Caco-2 (cell line): ENCODE data around the gene SSMEM1. TPM values are rescaled to one million over a fixed set of nuclear protein-coding genes. Genes with fewer than 3 reads are reported as not detected.

ENCODE experiments used
- BruUV-seq: library from RNA; stranded (reverse); fragments of 400-500 nt; replicated peaks from 2 replicates; lab custom pipeline; 2021; lab: Mats Ljungman, UMichigan
- CTCF ChIA-PET: fragments of 300-600 bp; sonication (Branson Sonifier 250); formaldehyde crosslinking; loops from one replicate; lab custom pipeline; 2022; ENCODE audit warnings: antibody characterized with exemption; lab: Charles Lee
- POLR2A ChIA-PET: fragments of 300-600 bp; sonication (Branson Sonifier 250); formaldehyde crosslinking; loops from one replicate; lab custom pipeline; 2022; ENCODE audit warnings: antibody characterized with exemption; lab: Charles Lee
- DNase-seq, 2 experiments: peaks; one replicate each; pipeline versions ENCODE4 v3.0.0 to v3.0.0-alpha.2; 2020 to 2022
- H3K27me3 ChIP-seq: replicated peaks from 2 replicates; pipeline ENCODE4 v1.6.0; 2011; ENCODE audit warnings: low read length; ENCODE audit not compliant: control insufficient read depth, insufficient read depth
- H3K36me3 ChIP-seq: 2 replicates; pipeline ENCODE4 v1.5.1; 2011; ENCODE audit warnings: low read length; ENCODE audit not compliant: control insufficient read depth, insufficient read depth
- H3K4me1 ChIP-seq: fragments of 250-450 bp; sonication (Bioruptor Pico); 2 replicates; pipeline ENCODE4 v1.5.1; 2020; ENCODE audit warnings: mild to moderate bottlenecking
- H3K4me3 ChIP-seq: 2 replicates; pipeline ENCODE4 v1.5.1; 2011; ENCODE audit warnings: low read depth, mild to moderate bottlenecking, control low read depth, low read length
- H3K9me3 ChIP-seq: fragments of 250-450 bp; sonication (Bioruptor Pico); 2 replicates; pipeline ENCODE4 v1.5.1; 2020; ENCODE audit warnings: mild to moderate bottlenecking, moderate library complexity
- H3K27ac Mint-ChIP-seq: one replicate; pipeline ENCODE4 v1.8.0; 2022; ENCODE audit warnings: mixed read lengths; ENCODE audit not compliant: unreplicated experiment
- H3K27me3 Mint-ChIP-seq: one replicate; pipeline ENCODE4 v1.8.0; 2022; ENCODE audit warnings: mixed read lengths; ENCODE audit not compliant: insufficient read depth, unreplicated experiment
- H3K36me3 Mint-ChIP-seq: one replicate; pipeline ENCODE4 v1.8.0; 2022; ENCODE audit warnings: mild to moderate bottlenecking, mixed read lengths; ENCODE audit not compliant: insufficient read depth, unreplicated experiment
- H3K4me1 Mint-ChIP-seq: one replicate; pipeline ENCODE4 v1.8.0; 2022; ENCODE audit warnings: low read depth, mixed read lengths; ENCODE audit not compliant: unreplicated experiment
- H3K4me3 Mint-ChIP-seq: one replicate; pipeline ENCODE4 v1.8.0; 2022; ENCODE audit warnings: mild to moderate bottlenecking, moderate library complexity, mixed read lengths; ENCODE audit not compliant: unreplicated experiment
- H3K9me3 Mint-ChIP-seq: one replicate; pipeline ENCODE4 v1.8.0; 2022; ENCODE audit warnings: mixed read lengths; ENCODE audit not compliant: unreplicated experiment
- intact Hi-C: fragments of 100-400 bp; cut with micrococcal nuclease; formaldehyde crosslinking; loops from one replicate; pipeline ENCODE4 v1.10.0; 2022; ENCODE audit not compliant: unreplicated experiment
- total RNA-seq: library from RNA; stranded (reverse); gene quantifications from 2 replicates; pipeline ENCODE4 v1.2.3, GENCODE V29; 2022
- TF ChIP-seq, protein P1 (sequence below), 2 experiments: fragments of 200-600 bp in 1 of 2; IDR thresholded peaks; 1 replicate in 1 of 2; 2 replicates in 1 of 2; pipeline versions ENCODE4 v1.5.1 to v1.8.0; 2011 to 2022; ENCODE audit warnings: antibody characterized with exemption in 1 of 2, control low read depth in 1 of 2, inconsistent platforms in 1 of 2, low read depth in 1 of 2, low read length in 1 of 2, mild to moderate bottlenecking in 1 of 2, moderate library complexity in 1 of 2; ENCODE audit not compliant: insufficient read depth in 1 of 2, severe bottlenecking in 1 of 2, unreplicated experiment in 1 of 2

The SSMEM1 gene
- total RNA-seq, 1 experiment from 2014 or later, result not detected

DNA sequence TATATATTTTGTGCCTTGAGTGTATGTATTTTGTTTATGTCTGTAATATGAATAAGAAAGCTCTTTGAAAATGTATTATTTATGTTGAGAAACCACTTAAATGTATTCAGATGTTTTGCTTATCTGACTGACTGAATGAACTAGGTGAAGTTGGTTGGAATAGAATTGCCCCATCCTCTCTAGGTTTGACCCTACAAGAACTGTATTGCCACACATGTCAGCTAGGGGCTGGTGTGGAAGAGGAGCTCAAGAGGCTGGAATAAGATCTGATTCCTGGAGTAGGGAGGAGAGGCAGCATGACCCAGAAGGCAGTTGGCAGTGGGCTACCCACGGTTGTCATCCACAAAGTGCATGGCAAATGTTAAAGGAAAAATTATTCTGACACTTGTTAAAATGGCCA is 9.1 kb downstream of the SSMEM1 start:
- intact Hi-C loops, result no loop called here
- Mint-ChIP-seq H3K9me3 (no peaks in the 10 kb centered on the region), H3K36me3 (no peaks in the 10 kb centered on the region), H3K27ac (no peak overlapping the region), H3K4me3 (no peak overlapping the region), H3K27me3 (no peaks in the 10 kb centered on the region), H3K4me1 (no peaks in the 10 kb centered on the region)
- ChIA-PET CTCF (interaction anchor here (0.7 kb wide), 1 partner anchor 355 kb away, joined by 3 read pairs; no protein-coding TSS in a partner anchor), POLR2A (no interaction called here)
- H3K4me1 ChIP-seq, result no peaks in the 10 kb centered on the region
- no peaks in the 10 kb centered on the region for H3K27me3 ChIP-seq
- no peaks in the 10 kb centered on the region for H3K36me3 ChIP-seq
- no peaks in the 10 kb centered on the region for H3K9me3 ChIP-seq
- no peak overlapping the region for H3K4me3 ChIP-seq
- TF ChIP-seq, protein P1, sequence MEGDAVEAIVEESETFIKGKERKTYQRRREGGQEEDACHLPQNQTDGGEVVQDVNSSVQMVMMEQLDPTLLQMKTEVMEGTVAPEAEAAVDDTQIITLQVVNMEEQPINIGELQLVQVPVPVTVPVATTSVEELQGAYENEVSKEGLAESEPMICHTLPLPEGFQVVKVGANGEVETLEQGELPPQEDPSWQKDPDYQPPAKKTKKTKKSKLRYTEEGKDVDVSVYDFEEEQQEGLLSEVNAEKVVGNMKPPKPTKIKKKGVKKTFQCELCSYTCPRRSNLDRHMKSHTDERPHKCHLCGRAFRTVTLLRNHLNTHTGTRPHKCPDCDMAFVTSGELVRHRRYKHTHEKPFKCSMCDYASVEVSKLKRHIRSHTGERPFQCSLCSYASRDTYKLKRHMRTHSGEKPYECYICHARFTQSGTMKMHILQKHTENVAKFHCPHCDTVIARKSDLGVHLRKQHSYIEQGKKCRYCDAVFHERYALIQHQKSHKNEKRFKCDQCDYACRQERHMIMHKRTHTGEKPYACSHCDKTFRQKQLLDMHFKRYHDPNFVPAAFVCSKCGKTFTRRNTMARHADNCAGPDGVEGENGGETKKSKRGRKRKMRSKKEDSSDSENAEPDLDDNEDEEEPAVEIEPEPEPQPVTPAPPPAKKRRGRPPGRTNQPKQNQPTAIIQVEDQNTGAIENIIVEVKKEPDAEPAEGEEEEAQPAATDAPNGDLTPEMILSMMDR (IDR thresholded peaks at IDR 0.05; ENCODE audit: insufficient read depth in 1 of 2, low read depth in 1 of 2, low read length in 1 of 2, severe bottlenecking in 1 of 2, unreplicated experiment in 1 of 2), result no peak
- DNase-seq, result no peak
- no TSS peak for BruUV-seq

DNA sequence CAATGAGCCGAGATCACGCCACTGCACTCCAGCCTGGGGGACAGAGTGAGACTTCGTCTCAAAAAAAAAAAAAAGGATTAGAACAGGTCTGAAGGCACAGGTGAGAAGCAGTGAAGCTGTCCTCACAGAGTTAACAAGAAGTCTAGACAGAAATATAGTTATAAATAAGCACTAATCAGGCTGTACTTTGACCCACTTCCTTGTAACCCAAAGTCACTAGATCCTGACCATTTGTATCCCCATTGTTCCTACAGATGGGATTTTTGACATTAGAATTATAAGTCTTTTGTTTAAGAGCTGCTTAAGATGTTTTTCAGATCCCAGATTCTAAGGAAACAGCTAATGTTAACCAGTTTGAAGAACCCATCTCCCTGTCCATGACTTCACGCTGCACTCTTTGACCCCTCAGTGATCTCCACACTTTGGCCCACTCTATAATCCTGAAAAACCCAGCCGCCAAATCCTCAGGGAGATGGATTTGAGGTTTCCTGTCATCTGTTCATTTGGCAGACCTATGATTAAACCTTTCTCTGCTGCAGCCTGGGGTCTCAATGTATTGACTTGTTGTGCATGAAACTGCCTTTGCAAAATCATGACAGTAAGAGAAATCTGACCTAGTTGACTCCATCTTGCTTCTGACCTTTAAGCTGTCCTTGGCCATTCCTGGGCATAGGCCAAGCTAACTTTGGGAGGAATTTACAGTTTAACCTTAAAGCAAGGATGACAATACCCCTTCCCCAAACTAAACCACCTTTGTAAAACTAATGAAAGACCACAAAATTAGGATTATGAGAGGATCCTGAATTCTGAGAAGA is 11.4 kb downstream of the SSMEM1 start:
- Histone ChIP-seq H3K36me3 (no peaks in the 10 kb centered on the region), H3K4me1 (no peaks in the 10 kb centered on the region), H3K9me3 (no peaks in the 10 kb centered on the region), H3K27me3 (no peaks in the 10 kb centered on the region), H3K4me3 (no peak overlapping the region)
- no peaks in the 10 kb centered on the region for H3K9me3 Mint-ChIP-seq
- no peaks in the 10 kb centered on the region for H3K27me3 Mint-ChIP-seq
- H3K4me1 Mint-ChIP-seq, result no peaks in the 10 kb centered on the region
- no peak for DNase-seq
- intact Hi-C loops, result no loop called here
- H3K27ac Mint-ChIP-seq, result no peak overlapping the region
- CTCF ChIA-PET, result interaction anchor here (0.9 kb wide), 1 partner anchor 10 kb away, joined by 3 read pairs; no protein-coding TSS in a partner anchor
- BruUV-seq, result no TSS peak
- no peak overlapping the region for H3K4me3 Mint-ChIP-seq
- POLR2A ChIA-PET, result no interaction called here
- TF ChIP-seq, protein P1 (IDR thresholded peaks at IDR 0.05; ENCODE audit: insufficient read depth in 1 of 2, low read depth in 1 of 2, low read length in 1 of 2, severe bottlenecking in 1 of 2, unreplicated experiment in 1 of 2), result no peak
- H3K36me3 Mint-ChIP-seq, result no peaks in the 10 kb centered on the region

DNA sequence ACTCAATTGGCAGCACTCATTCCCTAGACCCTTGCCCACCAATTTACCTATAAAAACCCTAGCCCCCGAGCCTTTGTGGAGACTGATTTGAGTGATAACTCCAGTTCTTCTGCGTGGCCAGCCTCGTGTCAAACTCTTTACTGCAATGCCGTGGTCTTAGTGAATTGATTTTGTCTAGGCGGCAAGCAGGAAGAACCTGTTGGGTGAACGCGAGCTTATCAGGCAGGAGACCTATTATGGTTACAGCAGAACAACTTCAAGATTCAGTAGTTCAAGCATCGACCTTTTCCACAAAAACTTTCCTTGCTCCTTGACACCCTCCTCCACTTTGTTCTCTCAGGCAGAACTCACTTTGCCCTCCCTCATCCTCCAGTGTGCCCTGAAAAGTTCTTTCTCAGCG is 12.2 kb downstream of the SSMEM1 start:
- Mint-ChIP-seq H3K27ac (no peak overlapping the region), H3K4me1 (no peaks in the 10 kb centered on the region), H3K9me3 (no peaks in the 10 kb centered on the region), H3K27me3 (no peaks in the 10 kb centered on the region), H3K4me3 (no peak overlapping the region), H3K36me3 (no peaks in the 10 kb centered on the region)
- ChIA-PET CTCF (no interaction called here), POLR2A (no interaction called here)
- DNase-seq, result no peak
- no peaks in the 10 kb centered on the region for H3K4me1 ChIP-seq
- BruUV-seq, result no TSS peak
- intact Hi-C loops, result no loop called here
- no peaks in the 10 kb centered on the region for H3K36me3 ChIP-seq
- TF ChIP-seq, protein P1 (IDR thresholded peaks at IDR 0.05; ENCODE audit: insufficient read depth in 1 of 2, low read depth in 1 of 2, low read length in 1 of 2, severe bottlenecking in 1 of 2, unreplicated experiment in 1 of 2), result no peak
- no peak overlapping the region for H3K4me3 ChIP-seq
- H3K27me3 ChIP-seq, result no peaks in the 10 kb centered on the region
- no peaks in the 10 kb centered on the region for H3K9me3 ChIP-seq
